Hepatocyte (in vitro differentiated cells): ENCODE data around the gene CPTP. TPM values are rescaled to one million over a fixed set of nuclear protein-coding genes. Genes with fewer than 3 reads are reported as not detected.

ENCODE experiments used
- DNase-seq: peaks from one replicate; pipeline ENCODE4 v3.0.0-alpha.2; 2016; ENCODE audit warnings: low spot score
- H2AFZ ChIP-seq: fragments of 200-600 bp; sonication (generic); 2 replicates; pipeline ENCODE4 v1.6.0; 2016; ENCODE audit warnings: antibody characterized with exemption, mild to moderate bottlenecking
- H3K27ac ChIP-seq: fragments of 200-600 bp; sonication (generic); 2 replicates; pipeline ENCODE4 v1.5.1; 2016; ENCODE audit warnings: mild to moderate bottlenecking
- H3K27me3 ChIP-seq: fragments of 200-600 bp; sonication (generic); 2 replicates; pipeline ENCODE4 v1.6.1; 2016
- H3K36me3 ChIP-seq: fragments of 200-600 bp; sonication (generic); replicated peaks from 2 replicates; pipeline ENCODE4 v1.5.1; 2016; ENCODE audit warnings: low read depth; ENCODE audit not compliant: insufficient read depth
- H3K4me1 ChIP-seq: fragments of 200-600 bp; sonication (generic); 2 replicates; pipeline ENCODE4 v1.5.1; 2016; ENCODE audit warnings: mild to moderate bottlenecking, moderate library complexity; ENCODE audit not compliant: insufficient read depth
- H3K4me2 ChIP-seq: fragments of 200-600 bp; sonication (generic); 2 replicates; pipeline ENCODE4 v1.6.0; 2016
- H3K4me3 ChIP-seq: fragments of 200-600 bp; sonication (generic); 2 replicates; pipeline ENCODE4 v1.5.1; 2016; ENCODE audit warnings: mild to moderate bottlenecking
- H3K79me2 ChIP-seq: fragments of 200-600 bp; sonication (generic); 2 replicates; pipeline ENCODE4 v1.6.0; 2017; ENCODE audit warnings: mild to moderate bottlenecking
- H3K9me2 ChIP-seq: fragments of 200-600 bp; sonication (generic); replicated peaks from 2 replicates; pipeline ENCODE4 v1.6.0; 2017; ENCODE audit warnings: mild to moderate bottlenecking; ENCODE audit not compliant: insufficient read depth
- H3K9me3 ChIP-seq: fragments of 200-600 bp; sonication (generic); 2 replicates; pipeline ENCODE4 v1.5.1; 2016; ENCODE audit warnings: low read depth, mild to moderate bottlenecking
- H4K20me1 ChIP-seq: fragments of 200-600 bp; sonication (generic); 2 replicates; pipeline ENCODE4 v1.6.0; 2016; ENCODE audit warnings: mild to moderate bottlenecking; ENCODE audit not compliant: insufficient read depth, poor library complexity, severe bottlenecking
- CTCF ChIP-seq: fragments of 200-600 bp; sonication (generic); IDR thresholded peaks from 2 replicates; pipeline ENCODE4 v1.5.1; 2016; ENCODE audit warnings: antibody characterized with exemption, mild to moderate bottlenecking; ENCODE audit not compliant: poor library complexity
- EZH2 ChIP-seq: fragments of 200-600 bp; sonication (generic); IDR thresholded peaks from 2 replicates; pipeline ENCODE4 v1.6.1; 2016; ENCODE audit warnings: antibody characterized with exemption, mild to moderate bottlenecking, borderline replicate concordance
- EZH2phosphoT487 ChIP-seq: fragments of 200-600 bp; sonication (generic); IDR thresholded peaks from one replicate; pipeline ENCODE4 v1.6.1; 2018; ENCODE audit warnings: antibody characterized with exemption, mild to moderate bottlenecking, low read depth, moderate library complexity; ENCODE audit not compliant: unreplicated experiment, severe bottlenecking
- WGBS: methylation state at CpG from one replicate; pipeline ENCODE4 v1.1.6; 2016; ENCODE audit warnings: low lambda C conversion rate; ENCODE audit errors: missing lambda C conversion rate; 5-methylcytosine and 5-hydroxymethylcytosine counted together
- polyA plus RNA-seq: library from polyadenylated mRNA; unstranded; fragments of >200 nt; fragmentation: Nextera tagmentation; extraction: Ambion mirVana; gene quantifications from 2 replicates; pipeline ENCODE4 v1.2.1, GENCODE V29; 2016
- total RNA-seq: library from RNA; depleted of rRNA; stranded (reverse); fragments of >200 nt; gene quantifications from 2 replicates; pipeline ENCODE4 v1.2.3, GENCODE V29; 2014

The CPTP gene
- total and polyA plus RNA-seq, 2 experiments from 2014 or later, result 12.8 to 45.6 TPM

DNA sequence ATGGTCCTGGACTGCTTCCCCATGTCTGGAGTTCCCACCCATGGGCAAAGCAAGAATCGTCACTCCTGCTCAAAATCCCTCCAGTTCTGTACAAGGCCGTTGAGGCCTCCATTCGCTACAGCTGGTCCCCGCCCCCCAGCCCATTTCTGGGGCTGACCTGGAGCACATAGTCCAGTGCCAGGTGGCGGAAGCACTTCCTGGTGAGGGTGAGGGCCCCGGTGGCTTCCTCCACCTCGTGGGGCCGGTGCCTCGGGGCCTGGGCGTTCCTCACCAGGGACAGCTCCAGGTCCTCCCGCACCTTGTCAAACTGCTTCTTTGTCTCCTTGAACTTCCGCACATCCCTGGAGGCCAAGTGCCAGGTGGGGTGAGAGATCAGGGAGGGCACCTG is 24.3 kb upstream of the CPTP start:
- no peak overlapping the region for H2AFZ ChIP-seq
- no peak for TF ChIP-seq EZH2phosphoT487
- TF ChIP-seq EZH2, result no peak
- TF ChIP-seq CTCF, result no peak
- no peak overlapping the region for H3K4me3 ChIP-seq
- no peaks in the 10 kb centered on the region for H3K9me2 ChIP-seq
- H3K27ac ChIP-seq, result no peak overlapping the region
- no peaks in the 10 kb centered on the region for H3K27me3 ChIP-seq
- H3K79me2 ChIP-seq, result peaks cover 24% of the 10 kb centered on the region
- H3K36me3 ChIP-seq, result no peaks in the 10 kb centered on the region
- H3K9me3 ChIP-seq, result no peaks in the 10 kb centered on the region
- no peak overlapping the region for H3K4me2 ChIP-seq
- H4K20me1 ChIP-seq, result peaks cover 24% of the 10 kb centered on the region
- H3K4me1 ChIP-seq, result peaks cover 14% of the 10 kb centered on the region
- 87% methylated on average over 12 of the region's 12 CpGs for WGBS
- DNase-seq, result no peak

GRCh38 chr1:1302006-1302430 is 22.6 kb upstream of the CPTP start:
- peaks cover 31% of the 10 kb centered on the region for H3K4me1 ChIP-seq
- H3K9me2 ChIP-seq, result no peaks in the 10 kb centered on the region
- peaks cover 41% of the 10 kb centered on the region for H3K79me2 ChIP-seq
- H3K4me2 ChIP-seq, result no peak overlapping the region
- no peaks in the 10 kb centered on the region for H3K36me3 ChIP-seq
- H3K9me3 ChIP-seq, result no peaks in the 10 kb centered on the region
- H3K27ac ChIP-seq, result no peak overlapping the region
- no peaks in the 10 kb centered on the region for H3K27me3 ChIP-seq
- peaks cover 33% of the 10 kb centered on the region for H4K20me1 ChIP-seq
- no peak overlapping the region for H3K4me3 ChIP-seq
- WGBS, result 93% methylated on average over 9 of the region's 9 CpGs
- no peak for DNase-seq
- TF ChIP-seq EZH2phosphoT487 (no peak), CTCF (peak; percentile 29), EZH2 (no peak)
- no peak overlapping the region for H2AFZ ChIP-seq

- H3K36me3 ChIP-seq, result no peaks in the 10 kb centered on the region
- WGBS, result 93% methylated on average over 28 of the region's 31 CpGs
- no peak overlapping the region for H3K4me3 ChIP-seq
- H3K79me2 ChIP-seq, result peaks cover 45% of the 10 kb centered on the region
- no peak overlapping the region for H3K27ac ChIP-seq
- no peaks in the 10 kb centered on the region for H3K27me3 ChIP-seq
- TF ChIP-seq CTCF (no peak), EZH2phosphoT487 (no peak), EZH2 (no peak)
- no peak overlapping the region for H2AFZ ChIP-seq
- DNase-seq, result no peak
- H3K9me2 ChIP-seq, result no peaks in the 10 kb centered on the region
- no peak overlapping the region for H3K4me2 ChIP-seq
- H3K9me3 ChIP-seq, result no peaks in the 10 kb centered on the region
- peaks cover 33% of the 10 kb centered on the region for H4K20me1 ChIP-seq
- peaks cover 31% of the 10 kb centered on the region for H3K4me1 ChIP-seq
These were observed 21.6 kb upstream of the CPTP start for GRCh38 chr1:1302951-1303509.

DNA sequence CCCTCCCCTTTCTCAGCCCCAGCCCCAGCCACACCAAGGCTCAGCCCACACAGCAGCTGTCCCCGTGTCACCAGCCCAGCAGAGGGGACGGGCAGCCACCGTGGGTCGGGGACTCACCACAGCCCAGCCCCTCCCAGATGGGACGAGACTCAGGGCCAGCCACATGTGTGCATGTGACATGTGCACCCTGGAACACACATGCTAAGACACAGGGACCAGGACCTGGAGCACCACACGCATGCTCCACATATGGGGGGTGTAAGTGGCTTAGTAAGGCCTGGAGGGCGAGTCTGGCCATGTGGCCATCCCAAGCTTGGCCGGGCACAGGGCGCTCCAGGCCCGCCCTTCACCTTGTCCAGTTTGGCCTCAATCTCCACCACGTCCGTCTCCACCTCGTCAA is 20.9 kb upstream of the CPTP start:
- Histone ChIP-seq H3K79me2 (peaks cover 45% of the 10 kb centered on the region), H3K27me3 (no peaks in the 10 kb centered on the region), H3K9me3 (no peaks in the 10 kb centered on the region), H3K4me1 (peaks cover 31% of the 10 kb centered on the region), H3K36me3 (no peaks in the 10 kb centered on the region), H3K4me3 (no peak overlapping the region), H3K27ac (no peak overlapping the region), H3K4me2 (peak overlapping the region; percentile 99), H3K9me2 (no peaks in the 10 kb centered on the region), H2AFZ (no peak overlapping the region), H4K20me1 (peaks cover 33% of the 10 kb centered on the region)
- DNase-seq, result no peak
- 87% methylated on average over 13 of the region's 13 CpGs for WGBS
- TF ChIP-seq EZH2, result no peak
- TF ChIP-seq CTCF, result no peak
- TF ChIP-seq EZH2phosphoT487, result no peak
